GM12878 (cell line): ENCODE results near the gene TMEM259. TPM values are rescaled to one million over a fixed set of nuclear protein-coding genes. Genes with fewer than 3 reads are reported as not detected.

ENCODE experiments used
- ATAC-seq: fragments of 200-7000 bp; cut with Tn5 transposase; 3 replicates; pipeline ENCODE4 v1.9.1; 2020; ENCODE audit warnings: mild to moderate bottlenecking, moderate library complexity
- BruUV-seq: library from RNA; stranded (reverse); fragments of 400-500 nt; replicated peaks from 2 replicates; lab custom pipeline; 2021; lab: Mats Ljungman, UMichigan
- CTCF ChIA-PET: fragments of 300-600 bp; sonication (Branson Sonifier 250); formaldehyde crosslinking; extraction: SDS; loops from one replicate; lab custom pipeline; 2021; ENCODE audit warnings: inconsistent platforms; lab: Yijun Ruan, JAX
- POLR2A ChIA-PET: fragments of 350-600 bp; formaldehyde crosslinking; extraction: SDS; loops from one replicate; lab custom pipeline; 2021; ENCODE audit warnings: inconsistent platforms; lab: Charles Lee
- RAD21 ChIA-PET: fragments of 300-600 bp; sonication (Branson Sonifier 250); formaldehyde crosslinking; loops from one replicate; lab custom pipeline; 2023; ENCODE audit warnings: antibody characterized with exemption; ENCODE audit not compliant: unreplicated experiment; lab: Charles Lee
- SMC1A ChIA-PET: fragments of 300-600 bp; sonication (Branson Sonifier 250); formaldehyde crosslinking; loops from one replicate; lab custom pipeline; 2023; ENCODE audit not compliant: unreplicated experiment, uncharacterized antibody; lab: Charles Lee
- DNase-seq: peaks from one replicate; pipeline ENCODE4 v3.0.0-alpha.2; 2011; ENCODE audit warnings: low read depth, low spot score
- FAIRE-seq: peaks from 3 replicates; lab custom pipeline; 2011; peaks lifted over from hg19 to GRCh38; lab: Jason Lieb, UNC
- H2AFZ ChIP-seq: 2 replicates; pipeline ENCODE4 v1.6.0; 2011; ENCODE audit warnings: low read depth, low read length, control low read depth; ENCODE audit not compliant: control insufficient read depth
- H3K27ac ChIP-seq: 2 replicates; pipeline ENCODE4 v1.5.1; 2011; ENCODE audit warnings: control low read depth; ENCODE audit not compliant: control insufficient read depth, insufficient read depth
- H3K27me3 ChIP-seq, 2 experiments: replicated peaks in 1 of 2; 2 replicates each; pipeline versions ENCODE4 v1.6.0 to v1.6.1; 2011; ENCODE audit warnings: low read length in 1 of 2; ENCODE audit not compliant: control insufficient read depth in 2 of 2, insufficient read depth in 2 of 2
- H3K36me3 ChIP-seq, 2 experiments: 2 replicates each; pipeline ENCODE4 v1.5.1; 2011; ENCODE audit warnings: low read length in 1 of 2; ENCODE audit not compliant: control insufficient read depth in 2 of 2, insufficient read depth in 2 of 2
- H3K4me1 ChIP-seq: 2 replicates; pipeline ENCODE4 v1.6.1; 2011; ENCODE audit warnings: mild to moderate bottlenecking, low read length, moderate library complexity, mixed read lengths; ENCODE audit not compliant: control insufficient read depth, insufficient read depth
- H3K4me2 ChIP-seq: 2 replicates; pipeline ENCODE4 v1.6.0; 2011; ENCODE audit warnings: control low read depth; ENCODE audit not compliant: control insufficient read depth, insufficient read depth
- H3K4me3 ChIP-seq: fragments of 200-600 bp; sonication (generic); 2 replicates; pipeline ENCODE4 v1.5.1; 2016
- H3K79me2 ChIP-seq: 2 replicates; pipeline ENCODE4 v1.6.0; 2011; ENCODE audit warnings: low read length; ENCODE audit not compliant: control insufficient read depth, insufficient read depth
- H3K9ac ChIP-seq: 2 replicates; pipeline ENCODE4 v1.8.0; 2011; ENCODE audit warnings: low read length, control low read depth, mixed read lengths; ENCODE audit not compliant: control insufficient read depth, insufficient read depth
- H3K9me3 ChIP-seq: replicated peaks from 3 replicates; pipeline ENCODE4 v1.5.1; 2011; ENCODE audit warnings: mild to moderate bottlenecking, low read length; ENCODE audit not compliant: control insufficient read depth, insufficient read depth
- H4K20me1 ChIP-seq: 2 replicates; pipeline ENCODE4 v1.6.0; 2011; ENCODE audit not compliant: control insufficient read depth, insufficient read depth
- PAX8 ChIP-seq: fragments of 450-650 bp; IDR thresholded peaks from 2 replicates; pipeline ENCODE4 v1.6.1; 2017; ENCODE audit warnings: mild to moderate bottlenecking, moderate library complexity
- PRDM15 ChIP-seq: fragments of 450-650 bp; formaldehyde crosslinking; IDR thresholded peaks from 2 replicates; pipeline ENCODE4 v1.4.0; 2020; ENCODE audit warnings: mild to moderate bottlenecking, moderate library complexity
- SMAD5 ChIP-seq: IDR thresholded peaks from 2 replicates; pipeline ENCODE4 v1.6.1; 2016; ENCODE audit warnings: antibody characterized with exemption, low read depth
- WGBS: methylation state at CpG from one replicate; pipeline ENCODE4 v1.1.6; 2016; ENCODE audit warnings: low lambda C conversion rate; ENCODE audit not compliant: insufficient replicate concordance, insufficient coverage; ENCODE audit errors: missing lambda C conversion rate; 5-methylcytosine and 5-hydroxymethylcytosine counted together
- in situ Hi-C: fragments of 300-500 bp; cut with MboI; formaldehyde crosslinking; loops from 9 replicates; pipeline ENCODE4 v1.14.3; 2018; ENCODE audit warnings: mixed read lengths
- intact Hi-C: fragments of 100-400 bp; cut with micrococcal nuclease; formaldehyde crosslinking; loops from one replicate; pipeline ENCODE4 v1.14.2; 2022; ENCODE audit not compliant: unreplicated experiment
- polyA plus RNA-seq, 11 experiments: library from polyadenylated mRNA; depleted of rRNA in 4 of 11; unstranded in 6 of 11; stranded (reverse) in 5 of 11; fragments of >200 nt; fragmentation: Nextera tagmentation in 4 of 11; fragmentation: Illumina TruSeq in 1 of 11; extraction: Ambion mirVana in 4 of 11; extraction: Trizol in 1 of 11; gene quantifications; 1 replicate in 1 of 11; 2 replicates in 10 of 11; pipeline versions ENCODE4 v1.2.1 to v1.2.3, GENCODE V29; 2011 to 2016; ENCODE audit warnings: inconsistent platforms in 2 of 11, missing spikeins in 2 of 11, low read depth in 1 of 11
- total RNA-seq, 4 experiments: library from RNA; depleted of rRNA in 3 of 4; stranded (reverse); fragments of >200 nt in 3 of 4; fragmentation: Illumina TruSeq in 1 of 4; extraction: Trizol in 1 of 4; gene quantifications; 2 replicates each; pipeline versions ENCODE4 v1.2.1 to v1.2.3, GENCODE V29; 2013 to 2021

The TMEM259 gene
- total and polyA plus RNA-seq, 10 of the 15 experiments (the other 5 are each of a cell fraction or from before 2014, with no cell fraction given), result 0.43 to 184 (median 62.0) TPM

GRCh38 chr19:990119-990571, 30.8 kb downstream of the TMEM259 start:
- Histone ChIP-seq H3K79me2 (no peaks in the 10 kb centered on the region; the same call in 1 of the 2 replicates), H3K27me3 (no peaks in the 10 kb centered on the region), H4K20me1 (no peaks in the 10 kb centered on the region), H3K4me1 (no peaks in the 10 kb centered on the region), H3K9ac (no peak overlapping the region), H3K27ac (no peak overlapping the region), H2AFZ (no peak overlapping the region), H3K9me3 (no peaks in the 10 kb centered on the region), H3K36me3 (peaks cover 4 to 15% of the 10 kb centered on the region in 2 experiments; a peak in 3 of 4 replicates), H3K4me3 (no peak overlapping the region), H3K4me2 (no peak overlapping the region)
- intact Hi-C loops, result no loop called here
- DNase-seq (no peak), ATAC-seq (no peak), FAIRE-seq (no peak)
- BruUV-seq, result no TSS peak
- in situ Hi-C loops, result no loop called here
- ChIA-PET CTCF (no interaction called here), SMC1A (no interaction called here), RAD21 (no interaction called here), POLR2A (no interaction called here)
- 94% methylated on average over 27 of the region's 27 CpGs for WGBS
- TF ChIP-seq PAX8 (no peak), PRDM15 (CRISPR knock-in tag) (no peak), SMAD5 (no peak)
